GM19328 (cell line): Measurements from ENCODE around the gene COX5A.
"Not testable (repeated sequence)": the region's sequence is repeated elsewhere in the genome, so short reads cannot be mapped to it uniquely, and the experiment has no call there.

Experiments used
- ATAC-seq: cut with Tn5 transposase; IDR thresholded peaks from one replicate; pipeline ENCODE4 v1.9.1; 2021; ENCODE audit warnings: mild to moderate bottlenecking, moderate library complexity; ENCODE audit not compliant: unreplicated experiment

The COX5A gene

GRCh38 chr15:74955796-74956647 is 18.1 kb upstream of the COX5A start:
- ATAC-seq = peak; percentile 29

- ATAC-seq = no peak
Measured at GRCh38 chr15:74955017-74955416, 17.1 kb upstream of the COX5A start.

- no peak for ATAC-seq
Measured at GRCh38 chr15:74954515-74954914, 16.6 kb upstream of the COX5A start.

- no peak for ATAC-seq
Measured at GRCh38 chr15:74951006-74951405, 13.1 kb upstream of the COX5A start.

- no peak for ATAC-seq
Measured at GRCh38 chr15:74950078-74950908, 12.4 kb upstream of the COX5A start.

- ATAC-seq = no peak
Measured at GRCh38 chr15:74937272-74937589, 642 bp downstream of the COX5A start.

GRCh38 chr15:74935193-74935592 is 2.7 kb downstream of the COX5A start:
- not testable (repeated sequence) for ATAC-seq

- ATAC-seq = no peak
Measured at GRCh38 chr15:74933573-74933972, 4.3 kb downstream of the COX5A start.

GRCh38 chr15:74928771-74929198 is 9.1 kb downstream of the COX5A start:
- ATAC-seq = no peak

GRCh38 chr15:74924525-74924924 is 13.3 kb downstream of the COX5A start:
- no peak for ATAC-seq

- no peak for ATAC-seq
Measured at GRCh38 chr15:74920456-74920855, 17.4 kb downstream of the COX5A start.

- no peak for ATAC-seq
Measured at GRCh38 chr15:74917676-74918075, 20.2 kb downstream of the COX5A start.

GRCh38 chr15:74913799-74914198 is 24.1 kb downstream of the COX5A start:
- not testable (repeated sequence) for ATAC-seq

GRCh38 chr15:74913041-74913440 is 24.8 kb downstream of the COX5A start:
- no peak for ATAC-seq

GRCh38 chr15:74908635-74909034 is 29.2 kb downstream of the COX5A start:
- no peak for ATAC-seq

- ATAC-seq = no peak
Measured at GRCh38 chr15:74907163-74907870, 30.6 kb downstream of the COX5A start.

- ATAC-seq = peak; percentile 69
Measured at GRCh38 chr15:74906450-74907162, 31.3 kb downstream of the COX5A start, which contains the start of gene FAM219B. TSS of gene FAM219B (minus strand) at chr15:74906851. CDS start at chr15:74906800, 51 bp downstream.

GRCh38 chr15:74906067-74906449 is 31.8 kb downstream of the COX5A start:
- no peak for ATAC-seq

GRCh38 chr15:74904190-74904805 is 33.6 kb downstream of the COX5A start:
- ATAC-seq = no peak

- ATAC-seq = no peak
Measured at GRCh38 chr15:74903676-74904075, 34.2 kb downstream of the COX5A start.
